ENCODE data around the gene RALGPS1.
"Not testable (repeated sequence)": the region's sequence is repeated elsewhere in the genome, so short reads cannot be mapped to it uniquely, and the experiment has no call there.

RALGPS1 gene

GRCh38 chr9:127165116-127165515 is 250.5 kb downstream of the RALGPS1 start:
- no peak for DNase-seq

- no peak for DNase-seq
Observed at GRCh38 chr9:127166111-127166510, 251.5 kb downstream of the RALGPS1 start.

- no peak for DNase-seq
Observed at GRCh38 chr9:127166651-127167524, 252.3 kb downstream of the RALGPS1 start.

DNA sequence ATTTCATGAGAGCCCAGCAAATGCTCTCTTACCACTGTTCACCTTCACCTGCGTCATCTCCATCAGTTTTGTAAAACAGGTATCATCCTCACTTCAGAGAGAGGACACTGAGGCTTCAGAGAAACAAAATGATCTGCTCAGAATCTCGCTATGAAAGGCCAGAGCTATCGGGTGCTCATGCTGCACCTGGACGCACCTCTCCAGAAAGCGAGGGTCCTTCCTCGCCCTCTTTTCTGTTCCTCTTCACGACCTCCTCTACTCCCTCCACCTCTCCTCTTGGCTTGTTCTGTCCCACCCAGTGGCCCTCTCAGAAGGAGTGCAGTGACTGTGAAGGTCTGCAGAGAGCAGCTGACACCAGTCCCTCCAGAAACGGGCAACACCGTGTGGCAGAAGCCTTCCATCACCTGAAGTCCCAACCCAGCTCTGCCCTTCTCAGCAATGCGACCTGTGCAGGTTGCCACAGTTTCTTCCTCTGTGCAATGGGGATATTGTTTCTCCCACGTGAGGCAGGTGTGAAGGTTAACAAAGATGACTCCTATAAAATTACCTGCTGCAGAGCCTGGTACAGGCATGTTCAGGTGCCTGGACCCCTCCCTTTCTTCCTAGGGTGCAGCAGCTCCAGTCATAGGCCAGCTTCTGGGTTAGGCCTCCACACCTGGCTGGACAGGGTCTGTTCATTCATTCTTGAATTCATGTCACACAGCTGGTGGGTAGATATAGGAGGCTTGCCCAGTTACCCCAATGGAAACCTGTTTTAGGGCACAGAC is 253.2 kb downstream of the RALGPS1 start:
- DNase-seq, result no peak

- no peak for DNase-seq
Observed at GRCh38 chr9:127168756-127169574, 254.4 kb downstream of the RALGPS1 start.

DNA sequence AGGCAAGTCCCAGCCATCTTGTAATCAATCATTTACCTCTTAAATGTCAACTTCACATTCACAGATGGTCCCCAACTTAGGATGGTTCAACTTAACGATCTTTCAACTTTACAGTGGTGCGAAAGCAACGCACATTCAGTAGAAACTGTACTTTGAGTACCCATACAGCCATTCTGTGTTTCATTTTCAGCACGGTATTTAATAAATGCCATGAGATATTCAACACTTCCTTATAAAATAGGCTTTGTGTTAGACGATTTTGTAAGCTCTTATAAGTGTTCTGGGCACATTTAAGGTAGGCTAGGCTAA is 254.9 kb downstream of the RALGPS1 start:
- no peak for DNase-seq

DNA sequence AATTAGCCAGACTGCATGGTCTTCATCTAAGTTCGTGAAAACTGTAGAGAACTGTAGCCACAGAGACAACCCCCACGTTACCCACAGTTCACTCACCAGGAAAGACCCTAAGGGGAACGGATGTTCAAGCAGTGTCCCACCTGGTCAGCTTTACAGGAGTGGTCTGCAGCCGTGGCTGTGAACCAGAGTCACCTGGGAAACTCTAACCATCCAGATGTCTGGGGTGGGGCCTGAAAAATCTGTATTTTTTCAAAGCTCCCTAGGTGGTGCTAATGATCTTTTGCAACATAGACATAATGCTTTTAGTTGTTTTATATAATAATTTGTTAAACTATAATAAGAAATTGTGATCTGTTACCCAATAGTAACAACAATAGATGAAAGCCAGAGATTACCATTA is 255.5 kb downstream of the RALGPS1 start:
- no peak for DNase-seq

- no peak for DNase-seq
Observed at GRCh38 chr9:127170652-127171051, 256.1 kb downstream of the RALGPS1 start.

DNA sequence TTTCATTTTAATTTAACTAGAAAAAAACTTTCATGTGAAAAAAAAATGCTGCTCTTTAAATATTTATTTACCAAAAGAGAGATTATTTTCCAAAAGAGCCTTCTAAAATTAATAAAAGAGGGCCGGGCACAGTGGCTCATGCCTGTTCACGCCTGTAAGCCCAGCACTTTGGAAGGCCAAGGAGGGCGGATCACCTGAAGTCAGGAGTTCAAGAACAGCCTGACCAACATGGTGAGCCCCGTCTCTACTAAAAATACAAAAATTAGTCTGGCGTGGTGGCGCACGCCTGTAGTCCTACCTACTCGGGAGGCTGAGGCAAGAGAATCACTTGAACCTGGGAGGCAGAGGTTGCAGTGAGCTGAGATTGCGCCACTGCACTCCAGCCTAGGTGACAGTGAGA is 256.8 kb downstream of the RALGPS1 start:
- not testable (repeated sequence) for DNase-seq

GRCh38 chr9:127172066-127172707 is 257.6 kb downstream of the RALGPS1 start:
- DNase-seq, result no peak

DNA sequence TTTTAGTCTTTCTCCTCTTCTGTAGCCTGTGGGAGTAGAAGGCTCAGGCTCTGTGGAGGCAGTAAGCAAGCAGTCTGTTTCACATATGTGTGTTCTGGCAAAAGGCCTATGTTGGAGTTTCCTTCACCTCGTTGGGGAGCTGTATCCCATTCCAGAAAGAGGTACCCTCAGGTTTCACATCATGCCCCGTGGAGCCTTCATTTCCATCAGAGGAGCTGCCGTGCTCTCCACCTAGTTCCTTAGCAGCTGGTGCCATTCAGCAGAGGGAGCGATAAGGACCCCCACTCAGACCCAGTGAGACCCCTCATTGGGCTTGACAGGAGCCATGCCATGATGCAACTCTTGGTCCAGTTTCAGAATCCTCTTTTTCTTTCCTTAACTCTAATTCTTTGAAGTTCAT is 258.5 kb downstream of the RALGPS1 start:
- no peak for DNase-seq

DNA sequence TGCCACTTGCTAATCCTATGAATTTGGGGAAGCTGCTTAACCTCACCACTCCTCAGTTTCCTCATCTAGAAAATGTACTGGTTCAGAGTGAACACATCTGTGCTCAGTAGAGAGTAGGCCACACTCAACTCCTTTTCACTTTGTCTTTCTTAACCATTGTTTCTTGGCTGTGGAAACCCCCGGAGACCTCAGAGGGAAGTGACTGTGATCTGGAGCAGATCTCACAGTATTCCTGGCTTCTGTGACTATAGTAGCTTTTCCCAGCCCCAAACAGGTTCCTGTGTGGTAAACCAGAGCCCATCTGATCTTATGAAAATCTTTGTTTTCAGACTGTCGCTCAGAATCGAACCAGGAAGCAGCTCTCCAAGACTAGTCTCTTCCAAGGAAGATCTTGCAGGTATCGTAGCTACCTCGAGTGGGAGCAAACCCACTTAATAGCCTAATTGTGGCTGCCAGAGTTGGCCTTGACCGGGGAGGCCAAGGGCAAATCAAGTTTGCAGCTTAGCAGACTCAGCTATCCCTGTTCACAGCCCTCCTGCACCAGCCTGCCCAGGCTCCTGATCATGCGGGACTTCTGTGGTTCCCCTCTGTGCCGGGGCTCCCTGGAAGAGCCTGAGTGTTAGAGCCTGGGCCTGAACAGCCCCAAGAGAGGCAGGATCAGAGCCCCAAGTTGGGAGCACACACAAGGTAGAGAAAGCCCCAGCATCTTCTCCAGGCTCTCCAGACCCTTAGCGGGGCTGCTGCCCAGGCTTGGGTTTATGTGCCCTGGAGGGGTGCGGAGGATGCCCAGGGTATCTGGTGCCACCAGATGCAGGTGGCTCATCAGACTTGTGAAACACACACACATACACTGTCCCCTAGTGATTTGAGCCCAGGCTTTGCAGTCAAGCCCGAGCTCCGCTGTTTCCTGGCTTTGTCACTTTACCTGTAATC is 260.1 kb downstream of the RALGPS1 start:
- DNase-seq, result no peak

GRCh38 chr9:127175319-127175715 is 260.7 kb downstream of the RALGPS1 start:
- no peak for DNase-seq

- no peak for DNase-seq
Observed at GRCh38 chr9:127175764-127176163, 261.2 kb downstream of the RALGPS1 start.

GRCh38 chr9:127176631-127177030 is 262.0 kb downstream of the RALGPS1 start:
- DNase-seq, result no peak

DNA sequence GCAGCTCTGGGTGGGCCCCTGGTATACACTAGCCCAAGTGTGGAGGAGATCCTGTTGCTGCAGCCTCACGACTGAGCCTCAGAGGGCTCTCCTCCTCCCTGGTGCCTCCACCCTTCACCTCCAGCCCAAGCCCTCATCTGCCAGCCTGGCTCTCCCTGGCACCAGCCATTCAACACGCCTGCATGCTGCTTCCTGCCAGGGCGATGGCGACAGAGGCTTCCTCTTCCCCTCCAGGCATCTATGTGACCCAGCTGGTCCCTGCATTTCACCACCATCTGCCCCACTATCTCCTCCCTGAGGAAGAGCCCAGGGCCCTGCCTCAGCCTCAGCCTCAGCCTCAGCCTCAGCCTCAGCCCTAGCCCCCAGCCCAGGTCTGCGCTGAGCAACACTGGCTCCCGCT is 262.6 kb downstream of the RALGPS1 start:
- no peak for DNase-seq

DNA sequence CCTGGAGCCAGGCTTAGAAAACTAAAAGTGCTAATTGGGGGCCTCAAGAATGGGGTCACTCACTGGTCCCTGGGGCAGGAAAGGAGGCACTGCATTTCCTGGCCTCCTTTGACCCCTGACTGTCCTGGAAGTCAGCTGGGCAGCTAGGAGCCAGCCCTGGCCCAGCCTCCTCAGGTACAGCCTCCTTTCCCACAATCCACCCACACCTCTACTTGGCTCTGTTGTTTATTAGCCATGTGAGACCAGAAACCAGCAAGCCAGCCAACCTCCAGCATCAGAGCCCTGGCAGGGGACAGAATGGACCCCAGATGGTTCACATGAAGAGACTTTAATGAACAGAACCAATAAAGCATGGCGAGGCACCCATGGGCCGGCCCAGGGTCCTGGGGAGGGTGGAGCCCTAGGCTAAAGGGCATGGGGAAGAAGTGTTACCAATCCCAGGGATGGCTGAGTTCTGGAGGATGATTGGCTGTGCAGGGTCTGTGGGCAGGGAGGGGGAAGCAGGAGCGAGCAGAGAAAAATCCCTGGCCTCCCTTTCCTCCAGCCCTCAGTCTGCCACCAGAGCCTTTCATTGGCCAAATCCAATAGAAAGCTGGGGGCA is 263.2 kb downstream of the RALGPS1 start:
- DNase-seq, result no peak

- DNase-seq, result no peak
Observed at GRCh38 chr9:127178686-127179632, 264.4 kb downstream of the RALGPS1 start.

- DNase-seq, result no peak
Observed at GRCh38 chr9:127179633-127180441, 265.3 kb downstream of the RALGPS1 start.
